Muscle layer of duodenum (tissue), 2 donors: ENCODE results near the gene SSRP1.

Experiments used
- H3K27ac ChIP-seq: one replicate; pipeline ENCODE4 v1.7.0; 2013; ENCODE audit warnings: mild to moderate bottlenecking, low read length
- H3K27me3 ChIP-seq: one replicate; pipeline ENCODE4 v1.7.0; 2013; ENCODE audit warnings: low read depth, mild to moderate bottlenecking, control low read depth, low read length
- H3K36me3 ChIP-seq, 2 donors: one replicate each; pipeline ENCODE4 v1.7.0; 2013; ENCODE audit warnings: low read length in 2 of 2, control low read depth in 1 of 2, mild to moderate bottlenecking in 1 of 2; ENCODE audit not compliant: insufficient read depth in 2 of 2, control insufficient read depth in 1 of 2
- H3K4me1 ChIP-seq, 2 donors: one replicate each; pipeline ENCODE4 v1.7.0; 2013; ENCODE audit warnings: low read length in 2 of 2, mild to moderate bottlenecking in 2 of 2, control low read depth in 1 of 2, moderate library complexity in 1 of 2; ENCODE audit not compliant: insufficient read depth in 2 of 2, control insufficient read depth in 1 of 2
- H3K4me3 ChIP-seq, 2 donors: one replicate each; pipeline ENCODE4 v1.7.0; 2013; ENCODE audit warnings: low read length in 2 of 2, low read depth in 1 of 2, mild to moderate bottlenecking in 1 of 2
- H3K9me3 ChIP-seq, 2 donors: one replicate each; pipeline ENCODE4 v1.7.0; 2013; ENCODE audit warnings: low read length in 2 of 2, control low read depth in 1 of 2, mild to moderate bottlenecking in 1 of 2; ENCODE audit not compliant: control insufficient read depth in 1 of 2
- donor health status: healthy.

SSRP1 gene

GRCh38 chr11:57358543-57358961 is 22.9 kb upstream of the SSRP1 start:
- Histone ChIP-seq H3K9me3 (no peaks in the 10 kb centered on the region), H3K36me3 (no peaks in the 10 kb centered on the region), H3K4me3 (no peak overlapping the region), H3K27me3 (no peaks in the 10 kb centered on the region), H3K27ac (no peak overlapping the region), H3K4me1 (no peaks in the 10 kb centered on the region)

DNA sequence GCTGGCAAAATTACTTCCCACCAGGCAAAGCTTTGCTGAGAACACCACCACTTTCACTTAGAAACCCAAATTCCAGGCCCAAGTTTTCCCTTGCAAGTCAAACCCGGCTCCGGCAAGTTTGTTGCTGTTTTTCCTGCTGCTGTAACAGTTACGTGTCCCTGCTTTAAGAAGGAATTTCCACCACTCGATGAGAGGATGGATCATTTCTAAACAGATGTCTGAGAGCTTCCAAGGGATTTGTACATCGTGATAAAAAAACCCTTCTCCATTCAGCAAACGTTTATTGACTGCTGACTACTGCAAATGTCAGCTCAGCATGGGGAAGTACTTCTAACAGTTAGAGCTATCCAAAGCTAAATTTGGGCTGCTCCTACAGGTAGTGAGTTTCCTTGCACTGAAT is 22.2 kb upstream of the SSRP1 start:
- no peak overlapping the region for H3K27ac ChIP-seq
- H3K4me1 ChIP-seq: no peaks in the 10 kb centered on the region
- H3K9me3 ChIP-seq: no peaks in the 10 kb centered on the region
- no peaks in the 10 kb centered on the region for H3K36me3 ChIP-seq
- H3K4me3 ChIP-seq: no peak overlapping the region
- no peaks in the 10 kb centered on the region for H3K27me3 ChIP-seq

- H3K27me3 ChIP-seq: no peaks in the 10 kb centered on the region
- H3K4me3 ChIP-seq: no peak overlapping the region
- no peak overlapping the region for H3K27ac ChIP-seq
- H3K36me3 ChIP-seq: no peaks in the 10 kb centered on the region
- no peaks in the 10 kb centered on the region for H3K4me1 ChIP-seq
- H3K9me3 ChIP-seq: no peaks in the 10 kb centered on the region
Measured at GRCh38 chr11:57357310-57357709, 21.6 kb upstream of the SSRP1 start.

- no peaks in the 10 kb centered on the region for H3K9me3 ChIP-seq
- H3K4me3 ChIP-seq: no peak overlapping the region
- no peak overlapping the region for H3K27ac ChIP-seq
- no peaks in the 10 kb centered on the region for H3K27me3 ChIP-seq
- H3K4me1 ChIP-seq: no peaks in the 10 kb centered on the region
- H3K36me3 ChIP-seq: no peaks in the 10 kb centered on the region
Measured at GRCh38 chr11:57356268-57356667, 20.6 kb upstream of the SSRP1 start.

GRCh38 chr11:57354699-57355098 is 19.0 kb upstream of the SSRP1 start:
- H3K4me1 ChIP-seq: peaks cover 0 to 3% of the 10 kb centered on the region in 2 donors
- H3K27ac ChIP-seq: no peak overlapping the region
- H3K36me3 ChIP-seq: no peaks in the 10 kb centered on the region
- H3K4me3 ChIP-seq: no peak overlapping the region
- H3K9me3 ChIP-seq: no peaks in the 10 kb centered on the region
- H3K27me3 ChIP-seq: no peaks in the 10 kb centered on the region

- no peak overlapping the region for H3K27ac ChIP-seq
- no peaks in the 10 kb centered on the region for H3K27me3 ChIP-seq
- no peaks in the 10 kb centered on the region for H3K36me3 ChIP-seq
- H3K4me3 ChIP-seq: no peak overlapping the region
- peaks cover 0 to 4% of the 10 kb centered on the region in 2 donors for H3K4me1 ChIP-seq
- H3K9me3 ChIP-seq: no peaks in the 10 kb centered on the region
Measured at GRCh38 chr11:57353852-57354251, 18.2 kb upstream of the SSRP1 start.

- H3K27ac ChIP-seq: no peak overlapping the region
Measured at GRCh38 chr11:57353446-57353845, 17.8 kb upstream of the SSRP1 start.

GRCh38 chr11:57353036-57353435 is 17.3 kb upstream of the SSRP1 start:
- H3K9me3 ChIP-seq: no peaks in the 10 kb centered on the region
- no peak overlapping the region for H3K27ac ChIP-seq
- no peaks in the 10 kb centered on the region for H3K27me3 ChIP-seq
- no peak overlapping the region for H3K4me3 ChIP-seq
- no peaks in the 10 kb centered on the region for H3K36me3 ChIP-seq
- H3K4me1 ChIP-seq: peaks cover 0 to 4% of the 10 kb centered on the region in 2 donors

More at GRCh38 chr11:57353446-57353845, 17.8 kb upstream of the SSRP1 start:
- Histone ChIP-seq H3K9me3 (no peaks in the 10 kb centered on the region), H3K4me3 (no peak overlapping the region), H3K36me3 (no peaks in the 10 kb centered on the region), H3K4me1 (peaks cover 0 to 4% of the 10 kb centered on the region in 2 donors), H3K27me3 (no peaks in the 10 kb centered on the region)

DNA sequence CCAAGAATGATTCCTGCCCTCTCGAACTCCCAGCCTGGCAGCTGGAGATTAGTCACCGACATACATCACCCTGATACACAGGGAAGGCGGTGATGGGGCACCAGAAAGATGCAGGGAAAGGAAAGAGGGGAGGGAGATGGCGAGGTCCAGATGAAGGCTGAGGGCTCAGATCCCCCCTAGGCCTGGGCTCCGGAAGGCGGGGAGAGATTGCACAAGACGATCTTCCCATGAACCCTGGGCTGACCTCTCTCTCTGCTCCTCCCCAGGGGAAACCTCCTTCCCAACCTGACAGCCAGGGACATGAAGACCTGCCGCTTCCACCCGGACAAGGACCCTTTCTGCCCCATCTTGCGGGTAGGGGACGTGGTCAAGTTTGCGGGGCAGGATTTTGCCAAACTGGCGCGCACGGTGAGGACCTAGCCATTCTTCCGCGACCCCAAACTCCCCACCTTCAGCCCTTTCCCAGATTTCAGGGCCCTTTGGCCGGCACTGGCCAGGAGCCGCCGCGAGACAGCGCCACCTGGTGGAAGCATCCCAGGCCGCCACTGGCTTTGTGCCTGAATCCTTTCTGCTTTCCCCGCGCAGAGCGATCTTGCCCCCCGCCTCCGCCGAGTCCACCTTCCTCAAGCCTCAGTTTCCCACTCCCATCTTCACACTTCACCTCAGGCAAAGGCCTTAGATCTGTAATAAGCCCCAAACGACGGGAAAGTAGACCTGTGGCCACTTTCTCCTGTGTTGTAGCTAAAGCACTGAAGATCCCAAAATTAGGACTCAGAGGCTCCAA is 14.0 kb upstream of the SSRP1 start:
- no peaks in the 10 kb centered on the region for H3K9me3 ChIP-seq
- no peaks in the 10 kb centered on the region for H3K27me3 ChIP-seq
- H3K36me3 ChIP-seq: no peaks in the 10 kb centered on the region
- H3K27ac ChIP-seq: no peak overlapping the region
- peaks cover 0 to 4% of the 10 kb centered on the region in 2 donors for H3K4me1 ChIP-seq
- H3K4me3 ChIP-seq: no peak overlapping the region

- Histone ChIP-seq H3K9me3 (no peaks in the 10 kb centered on the region), H3K27ac (no peak overlapping the region), H3K36me3 (no peaks in the 10 kb centered on the region), H3K4me3 (no peak overlapping the region), H3K27me3 (no peaks in the 10 kb centered on the region), H3K4me1 (peaks cover 0 to 4% of the 10 kb centered on the region in 2 donors)
Measured at GRCh38 chr11:57348636-57349313, 13.1 kb upstream of the SSRP1 start.

GRCh38 chr11:57348052-57348451 is 12.4 kb upstream of the SSRP1 start:
- H3K4me1 ChIP-seq: peaks cover 0 to 4% of the 10 kb centered on the region in 2 donors
- no peaks in the 10 kb centered on the region for H3K36me3 ChIP-seq
- no peak overlapping the region for H3K4me3 ChIP-seq
- H3K27me3 ChIP-seq: no peaks in the 10 kb centered on the region
- no peak overlapping the region for H3K27ac ChIP-seq
- H3K9me3 ChIP-seq: no peaks in the 10 kb centered on the region
